ENCODE measurements around the gene ANKRD66. TPM values are rescaled to one million over a fixed set of nuclear protein-coding genes. Genes with fewer than 3 reads are reported as not detected.

Gene ANKRD66
- total RNA-seq (2022) (not detected in 2 replicates), Bru-seq, nascent RNA (not detected), BruChase-seq, experiment 1, labeled RNA remaining after a 6-hour chase (not detected), BruChase-seq, experiment 2, labeled RNA remaining after a 2-hour chase (not detected)
- long read RNA-seq = 0 reads

GRCh38 chr6:46746696-46747095 is at the start of gene ANKRD66:
Gene ANKRD66 (plus strand): TSS chr6:46746933. CDS start chr6:46751949, 5,016 bp downstream.
- H3K4me1 Mint-ChIP-seq (ENCODE audit: insufficient read depth, unreplicated experiment) = no peaks in the 10 kb centered on the region
- BruUV-seq (replicated peaks) = no TSS peak
- no peaks in the 10 kb centered on the region for H3K9me3 Mint-ChIP-seq (ENCODE audit: unreplicated experiment)
- no peak for DNase-seq (ENCODE audit: unreplicated experiment)
- no peak within 1 kb of the TSS for H3K4me3 Mint-ChIP-seq (ENCODE audit: unreplicated experiment)
- TF ChIP-seq CTCF (IDR thresholded peaks at IDR 0.05; ENCODE audit: unreplicated experiment) = no peak
- no peak within 1 kb of the TSS for H3K27ac Mint-ChIP-seq (ENCODE audit: low read depth, unreplicated experiment)
- intact Hi-C loops (cut with micrococcal nuclease) = no loop called here
- POLR2A ChIA-PET = no interaction called here
- CTCF ChIA-PET = interaction anchor here (0.6 to 0.7 kb wide), 2 partner anchors 36 to 128 kb away, joined by 3 to 5 read pairs; no protein-coding TSS in a partner anchor
- H3K36me3 Mint-ChIP-seq (ENCODE audit: insufficient read depth, unreplicated experiment) = no peaks in the 10 kb centered on the region
- peaks cover 23% of the 10 kb centered on the region for H3K27me3 Mint-ChIP-seq (ENCODE audit: insufficient read depth, unreplicated experiment)

- ChIA-PET POLR2A (no interaction called here), CTCF (interaction anchor here (0.7 to 1.2 kb wide), 2 partner anchors 80 to 291 kb away, joined by 3 read pairs; no protein-coding TSS in a partner anchor)
- no peaks in the 10 kb centered on the region for H3K27me3 Mint-ChIP-seq (ENCODE audit: insufficient read depth, unreplicated experiment)
- no peak overlapping the region for H3K4me3 Mint-ChIP-seq (ENCODE audit: unreplicated experiment)
- H3K27ac Mint-ChIP-seq (ENCODE audit: low read depth, unreplicated experiment) = no peak overlapping the region
- H3K36me3 Mint-ChIP-seq (ENCODE audit: insufficient read depth, unreplicated experiment) = no peaks in the 10 kb centered on the region
- H3K9me3 Mint-ChIP-seq (ENCODE audit: unreplicated experiment) = no peaks in the 10 kb centered on the region
- BruUV-seq (replicated peaks) = no TSS peak
- intact Hi-C loops (cut with micrococcal nuclease) = loop anchor here (5.0 kb wide), 1 partner anchor 283 kb away; no protein-coding TSS in a partner anchor
- no peak for DNase-seq (ENCODE audit: unreplicated experiment)
- H3K4me1 Mint-ChIP-seq (ENCODE audit: insufficient read depth, unreplicated experiment) = no peaks in the 10 kb centered on the region
- TF ChIP-seq CTCF (IDR thresholded peaks at IDR 0.05; ENCODE audit: unreplicated experiment) = no peak
Measured at GRCh38 chr6:46699970-46700369, 46.8 kb upstream of the ANKRD66 start.

- TF ChIP-seq CTCF (IDR thresholded peaks at IDR 0.05; ENCODE audit: unreplicated experiment) = peak; percentile 38
- intact Hi-C loops (cut with micrococcal nuclease) = loop anchor here (1.0 to 5.0 kb wide), 4 partner anchors 77 to 343 kb away; no protein-coding TSS in a partner anchor
- CTCF ChIA-PET = interaction anchor here (0.6 to 1.7 kb wide), 10 partner anchors 8 to 644 kb away, joined by 3 to 7 read pairs (median 4); partner anchors contain the start of gene PLA2G7
- peak; percentile 53 for DNase-seq (ENCODE audit: unreplicated experiment)
- H3K4me1 Mint-ChIP-seq (ENCODE audit: insufficient read depth, unreplicated experiment) = peaks cover 1% of the 10 kb centered on the region
- no peaks in the 10 kb centered on the region for H3K27me3 Mint-ChIP-seq (ENCODE audit: insufficient read depth, unreplicated experiment)
- no peaks in the 10 kb centered on the region for H3K9me3 Mint-ChIP-seq (ENCODE audit: unreplicated experiment)
- no peaks in the 10 kb centered on the region for H3K36me3 Mint-ChIP-seq (ENCODE audit: insufficient read depth, unreplicated experiment)
- no peak overlapping the region for H3K4me3 Mint-ChIP-seq (ENCODE audit: unreplicated experiment)
- no TSS peak for BruUV-seq (replicated peaks)
- POLR2A ChIA-PET = interaction anchor here (1.1 kb wide), 1 partner anchor 66 kb away, joined by 4 read pairs; no protein-coding TSS in a partner anchor
- no peak overlapping the region for H3K27ac Mint-ChIP-seq (ENCODE audit: low read depth, unreplicated experiment)
Measured at GRCh38 chr6:46704562-46704961, 42.2 kb upstream of the ANKRD66 start.

GRCh38 chr6:46706464-46706863 is 40.3 kb upstream of the ANKRD66 start:
- no peaks in the 10 kb centered on the region for H3K9me3 Mint-ChIP-seq (ENCODE audit: unreplicated experiment)
- no peak for TF ChIP-seq CTCF (IDR thresholded peaks at IDR 0.05; ENCODE audit: unreplicated experiment)
- no peak overlapping the region for H3K4me3 Mint-ChIP-seq (ENCODE audit: unreplicated experiment)
- ChIA-PET POLR2A (interaction anchor here (0.5 kb wide), 1 partner anchor 74 kb away, joined by 3 read pairs; no protein-coding TSS in a partner anchor), CTCF (interaction anchor here (0.6 to 0.7 kb wide), 3 partner anchors 34 to 435 kb away, joined by 3 read pairs; no protein-coding TSS in a partner anchor)
- H3K27ac Mint-ChIP-seq (ENCODE audit: low read depth, unreplicated experiment) = no peak overlapping the region
- no peaks in the 10 kb centered on the region for H3K36me3 Mint-ChIP-seq (ENCODE audit: insufficient read depth, unreplicated experiment)
- peaks cover 6% of the 10 kb centered on the region for H3K4me1 Mint-ChIP-seq (ENCODE audit: insufficient read depth, unreplicated experiment)
- H3K27me3 Mint-ChIP-seq (ENCODE audit: insufficient read depth, unreplicated experiment) = no peaks in the 10 kb centered on the region
- BruUV-seq (replicated peaks) = no TSS peak
- intact Hi-C loops (cut with micrococcal nuclease) = no loop called here
- DNase-seq (ENCODE audit: unreplicated experiment) = no peak

Data from MCF 10A (cell line).